Stimulated activated CD8-positive, alpha-beta memory T cell treated with anti-CD3 and anti-CD28 coated beads, Interleukin-2, amount 100 ng/mL, for 48 hours (primary cell): ENCODE results near the gene GBF1.

Source experiments
- DNase-seq, 2 donors: peaks; one replicate each; pipeline ENCODE4 v3.0.0-alpha.2; 2020; ENCODE audit warnings: low read depth in 2 of 2

The GBF1 gene

DNA sequence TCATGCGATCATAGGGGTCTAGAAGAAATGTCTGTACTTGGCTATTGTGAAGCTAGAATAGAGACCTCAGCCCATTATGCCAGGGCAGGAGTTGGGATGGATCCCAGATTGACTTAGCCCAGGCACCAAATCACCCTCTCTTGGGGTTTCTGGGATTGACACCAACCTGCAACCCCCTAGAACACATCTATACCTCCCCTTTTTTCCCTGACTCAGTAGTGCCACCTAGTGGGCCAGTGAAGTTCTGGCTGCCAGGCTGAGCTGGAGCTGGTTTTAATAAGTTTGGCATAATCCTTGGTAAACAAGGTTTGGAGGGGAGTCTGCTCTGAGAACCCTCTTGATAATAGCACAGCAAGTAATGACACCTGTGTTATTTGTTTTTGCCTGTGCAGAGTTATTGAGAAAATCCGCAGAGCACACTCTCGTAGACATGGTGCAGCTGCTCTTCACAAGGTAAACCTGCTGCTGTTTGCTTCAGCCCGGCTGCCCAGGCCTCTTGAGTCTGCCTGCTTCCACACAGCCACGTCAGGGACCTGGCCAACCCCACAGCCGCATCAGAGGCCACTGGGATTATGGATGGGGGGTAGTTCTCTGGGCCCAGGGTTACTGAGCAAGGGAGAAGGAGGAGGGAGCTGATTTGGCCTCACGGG lies 106.9 kb downstream of the GBF1 start:
- DNase-seq = peak; percentile 38 to 56

DNA sequence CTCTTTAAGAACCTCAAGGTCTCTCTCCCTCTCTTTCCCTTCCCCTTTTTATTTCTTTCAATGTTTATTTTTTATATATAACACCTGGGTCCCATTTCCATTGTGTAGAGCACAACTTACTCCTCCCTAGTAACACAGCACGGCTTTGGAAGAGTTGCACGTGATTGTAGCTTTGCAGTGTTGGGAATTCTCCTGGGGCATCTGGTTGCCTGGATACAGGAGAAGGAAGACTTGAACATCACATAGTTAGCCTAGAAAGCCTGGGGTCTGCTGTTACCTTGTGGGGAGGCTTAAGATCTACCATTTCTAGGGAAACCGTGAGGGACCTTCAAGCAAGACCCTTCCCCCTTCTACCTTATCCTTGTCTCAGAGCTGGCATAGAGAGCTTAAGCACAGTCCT lies 109.1 kb downstream of the GBF1 start:
- DNase-seq = no peak

DNA sequence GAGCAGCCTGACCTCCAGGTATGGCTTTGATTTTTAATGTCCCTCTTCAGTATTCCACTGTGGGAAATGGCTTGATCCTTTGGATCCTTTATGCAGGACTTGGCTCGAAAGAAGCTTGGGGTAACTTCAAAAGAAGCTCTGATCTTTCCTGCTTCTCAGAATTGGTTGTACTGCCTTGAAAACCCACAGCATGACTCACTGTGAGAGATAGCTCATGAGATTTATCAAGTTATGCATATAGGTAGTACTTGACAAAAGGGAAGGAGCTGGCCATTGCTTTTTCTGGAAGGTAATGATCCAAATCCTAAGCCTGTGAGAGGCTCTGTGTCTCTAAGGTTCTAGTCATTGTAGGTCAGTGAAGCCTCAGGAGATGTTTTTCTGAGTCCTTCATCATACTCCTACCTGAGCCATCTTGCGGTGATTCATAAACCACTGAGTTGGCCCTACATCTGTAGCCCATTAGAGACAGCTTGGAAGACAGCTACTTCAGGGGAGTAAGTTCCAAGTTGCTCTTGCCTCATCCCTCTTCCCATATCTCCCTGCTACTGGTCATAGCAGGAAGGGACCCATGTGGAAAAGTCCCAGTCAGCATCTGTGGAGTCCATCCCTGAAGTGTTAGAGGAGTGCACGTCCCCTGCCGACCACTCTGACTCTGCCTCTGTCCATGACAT lies 113.5 kb downstream of the GBF1 start:
- no peak for DNase-seq

DNA sequence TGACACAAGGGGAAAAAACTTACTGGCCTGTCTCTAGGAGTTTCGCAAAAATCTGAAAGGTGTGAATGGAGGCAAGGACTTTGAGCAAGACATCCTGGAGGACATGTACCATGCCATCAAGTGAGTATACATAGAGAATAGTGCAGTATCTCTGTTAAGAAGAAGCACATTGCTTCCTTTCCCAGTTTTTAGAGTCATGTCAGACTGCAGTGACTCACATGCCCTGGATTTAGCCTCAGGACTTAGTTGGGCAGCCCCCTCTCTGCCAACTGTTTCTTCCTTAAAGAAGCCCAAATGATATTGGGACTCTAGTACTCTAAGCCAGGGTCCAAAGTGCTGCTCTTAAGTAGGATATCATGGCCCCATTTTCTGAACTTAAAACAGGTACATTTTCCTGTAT lies 122.1 kb downstream of the GBF1 start:
- DNase-seq = no peak

DNA sequence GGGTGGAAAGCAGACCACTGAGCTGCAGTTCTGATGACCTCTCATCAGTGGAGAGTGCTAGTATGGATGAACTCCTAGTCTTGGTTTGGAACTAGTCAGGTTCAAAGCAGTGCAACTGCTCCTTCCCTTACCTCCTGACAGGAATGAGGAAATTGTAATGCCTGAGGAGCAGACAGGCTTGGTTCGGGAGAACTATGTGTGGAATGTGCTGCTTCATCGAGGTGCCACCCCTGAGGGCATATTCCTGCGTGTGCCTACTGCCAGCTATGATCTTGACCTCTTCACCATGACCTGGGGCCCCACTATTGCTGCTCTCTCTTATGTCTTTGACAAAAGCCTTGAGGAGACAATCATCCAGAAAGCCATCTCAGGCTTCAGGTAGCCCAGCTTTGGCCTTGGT lies 122.7 kb downstream of the GBF1 start:
- DNase-seq = no peak

DNA sequence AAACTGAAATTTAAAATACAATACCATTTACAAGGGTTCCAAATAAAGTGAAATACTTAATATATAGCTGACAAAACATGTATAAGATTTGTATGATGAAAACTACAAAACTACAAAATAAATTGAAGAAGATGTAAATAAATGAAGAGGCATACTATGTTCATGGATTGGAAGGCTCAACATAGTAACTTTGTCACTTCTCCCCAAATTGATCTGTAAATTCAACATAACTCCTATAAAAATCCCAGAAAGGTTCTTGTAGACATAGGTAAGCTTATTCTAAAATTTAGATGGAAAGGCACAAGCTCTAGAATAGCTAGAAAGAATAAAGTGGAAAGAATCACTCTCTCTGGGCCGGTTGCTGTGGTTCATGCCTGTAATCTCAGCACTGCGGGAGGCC lies 126.0 kb downstream of the GBF1 start:
- DNase-seq = no peak

DNA sequence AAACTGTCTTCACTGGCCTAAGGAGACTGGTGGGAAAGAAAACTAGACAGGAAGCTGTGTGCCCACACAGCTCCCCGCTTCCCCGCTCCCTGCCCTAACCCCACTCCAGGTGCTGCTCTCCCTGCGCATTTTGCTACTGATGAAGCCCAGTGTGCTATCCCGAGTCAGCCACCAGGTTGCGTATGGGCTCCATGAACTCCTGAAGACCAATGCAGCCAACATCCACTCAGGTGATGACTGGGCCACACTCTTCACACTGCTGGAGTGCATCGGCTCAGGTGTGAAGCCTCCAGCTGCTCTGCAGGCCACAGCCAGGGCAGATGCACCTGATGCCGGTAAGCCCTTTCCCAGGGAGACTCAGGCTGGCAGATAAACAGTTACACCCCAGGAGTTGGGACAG lies 129.9 kb downstream of the GBF1 start:
- no peak for DNase-seq

DNA sequence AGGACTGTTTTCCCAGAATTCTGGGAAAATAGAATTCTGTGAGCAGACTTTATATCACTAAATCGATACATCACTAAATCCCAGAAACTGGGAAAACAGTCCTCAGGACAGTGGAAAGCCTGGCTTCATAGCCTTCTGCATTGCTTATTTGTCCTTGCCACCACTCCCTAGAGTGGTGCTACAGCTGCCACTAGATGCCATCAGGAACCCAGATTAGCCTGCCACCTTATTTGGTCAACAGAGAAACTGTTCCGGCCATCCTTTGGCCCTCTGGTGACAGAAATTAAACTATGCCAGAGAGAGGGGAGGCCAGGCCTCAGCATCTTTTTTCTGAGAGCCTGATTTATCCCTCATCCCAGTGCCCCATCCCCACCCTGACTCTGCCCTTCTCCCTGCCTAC lies 130.5 kb downstream of the GBF1 start:
- no peak for DNase-seq

DNA sequence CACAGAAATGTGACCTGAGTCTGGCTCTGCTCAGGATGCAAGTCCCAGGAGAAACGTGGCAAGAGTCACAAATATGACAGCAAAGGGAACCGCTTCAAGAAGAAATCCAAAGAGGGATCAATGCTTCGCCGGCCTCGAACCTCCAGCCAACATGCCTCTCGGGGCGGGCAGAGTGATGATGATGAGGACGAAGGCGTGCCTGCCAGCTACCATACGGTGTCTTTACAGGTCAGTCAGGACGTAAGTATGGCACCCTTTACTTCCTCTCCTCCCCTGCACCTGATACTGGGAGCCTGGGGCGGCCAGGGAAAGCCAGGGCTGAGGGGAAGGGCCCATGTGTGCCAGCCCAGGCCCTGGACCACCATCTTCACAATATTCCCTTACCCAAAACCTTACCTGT lies 131.6 kb downstream of the GBF1 start:
- DNase-seq = no peak

DNA sequence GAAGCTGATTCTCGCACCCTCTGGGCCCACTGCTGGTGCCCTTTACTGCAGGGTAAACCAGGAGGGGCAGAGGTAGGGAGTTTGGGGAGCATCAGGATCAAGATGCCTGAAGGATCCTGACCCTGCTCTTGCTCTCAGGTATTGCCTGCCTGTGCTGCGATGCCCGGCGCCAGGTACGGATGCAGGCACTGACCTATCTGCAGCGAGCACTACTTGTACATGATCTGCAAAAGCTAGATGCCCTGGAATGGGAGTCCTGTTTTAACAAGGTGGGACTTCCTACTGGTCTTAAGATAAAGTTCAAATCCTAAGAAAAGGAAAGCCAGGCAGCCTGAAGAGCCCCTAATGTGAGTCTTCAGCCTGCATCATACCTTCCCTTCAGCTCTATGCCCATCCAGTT lies 134.1 kb downstream of the GBF1 start:
- no peak for DNase-seq

DNA sequence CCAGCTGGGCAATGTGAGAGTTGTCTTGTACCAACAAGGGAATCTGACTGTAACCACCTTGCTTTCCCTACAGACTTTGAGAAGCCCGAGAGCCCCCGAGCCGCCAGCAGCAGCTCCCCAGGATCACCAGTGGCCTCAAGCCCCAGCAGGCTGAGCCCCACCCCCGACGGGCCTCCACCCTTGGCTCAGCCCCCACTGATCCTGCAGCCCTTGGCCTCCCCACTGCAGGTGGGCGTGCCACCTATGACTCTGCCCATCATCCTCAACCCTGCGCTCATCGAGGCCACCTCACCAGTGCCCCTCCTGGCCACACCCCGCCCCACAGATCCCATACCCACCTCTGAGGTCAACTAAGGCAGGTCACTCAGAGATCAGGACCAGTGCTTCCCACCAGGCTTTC lies 136.7 kb downstream of the GBF1 start:
- DNase-seq = no peak

DNA sequence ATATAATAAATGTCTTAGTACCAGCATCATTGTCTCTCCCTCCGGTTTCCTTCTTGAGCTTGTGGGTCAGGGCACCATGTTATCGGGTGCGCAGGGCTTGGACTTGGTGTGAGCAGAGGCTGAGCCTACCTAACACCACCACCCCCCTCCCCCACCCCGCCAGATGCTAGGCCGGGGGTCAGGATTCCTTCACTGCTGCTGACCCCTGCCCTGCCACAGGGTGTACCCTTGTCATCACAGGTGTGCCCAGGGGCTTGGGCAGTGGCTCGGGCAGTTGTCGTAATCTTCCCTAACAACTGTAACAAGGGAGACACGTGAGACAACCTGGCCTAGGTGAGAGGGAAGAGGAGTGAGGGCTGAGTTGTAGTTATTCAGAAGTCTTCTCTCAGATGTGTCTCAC lies 137.5 kb downstream of the GBF1 start:
- no peak for DNase-seq

DNA sequence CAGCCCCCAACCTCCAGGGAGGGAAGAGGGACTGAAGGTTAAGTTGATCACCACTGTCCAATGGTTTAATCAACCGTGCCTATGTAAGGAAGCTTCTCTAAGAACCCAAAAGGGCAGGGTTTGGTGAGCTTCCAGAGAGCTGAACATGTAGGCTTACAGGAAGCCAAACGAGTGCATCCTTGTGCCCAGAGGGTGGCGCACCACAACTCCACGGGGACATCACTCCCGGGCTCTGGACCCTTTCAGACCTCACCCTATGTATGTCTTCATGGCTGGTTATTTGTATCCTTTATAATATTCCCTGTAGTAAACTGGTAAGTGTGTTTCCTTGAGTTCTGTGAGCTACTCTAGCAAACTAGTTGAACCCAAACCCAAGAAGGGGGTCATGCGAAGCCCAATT lies 138.7 kb downstream of the GBF1 start:
- no peak for DNase-seq

DNA sequence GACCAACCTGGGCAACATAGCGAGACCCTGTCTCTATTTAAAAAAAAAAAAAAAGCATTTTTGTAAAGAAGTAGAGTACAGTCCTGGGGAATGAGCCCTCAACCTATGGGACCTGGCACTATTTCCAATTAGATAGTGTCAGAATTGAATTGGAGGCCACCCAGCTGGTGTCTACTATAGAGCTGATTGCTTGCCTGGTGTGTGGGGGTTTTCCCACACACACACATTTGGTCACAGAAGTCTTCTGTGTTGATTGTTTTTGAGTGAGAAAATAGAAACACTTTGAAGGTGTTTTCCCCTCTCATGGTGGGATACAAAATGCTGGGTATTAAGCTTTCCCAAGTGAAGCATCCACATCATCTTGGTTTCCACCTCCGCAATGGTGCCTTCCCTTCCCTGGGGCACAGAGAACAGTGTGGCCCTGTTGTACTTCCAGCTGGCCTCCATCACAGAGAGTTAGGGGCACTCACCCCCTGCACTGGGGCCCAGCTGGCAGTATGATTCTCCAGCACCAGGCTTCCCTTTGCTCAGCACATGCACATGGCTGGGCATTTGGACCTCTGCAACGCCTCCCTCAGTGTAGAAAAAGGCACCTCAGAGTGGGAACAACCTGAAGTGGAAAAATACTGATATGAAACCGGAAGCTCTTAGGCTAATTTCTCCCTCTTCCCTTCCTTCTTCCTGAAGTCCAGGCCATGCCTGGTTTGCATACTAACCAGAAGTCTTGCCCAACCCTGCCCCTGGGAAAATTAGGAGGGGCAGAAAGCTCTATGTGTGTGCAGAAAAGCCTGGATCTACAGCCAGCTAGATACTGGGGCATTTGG lies 139.5 kb downstream of the GBF1 start:
- DNase-seq = no peak

DNA sequence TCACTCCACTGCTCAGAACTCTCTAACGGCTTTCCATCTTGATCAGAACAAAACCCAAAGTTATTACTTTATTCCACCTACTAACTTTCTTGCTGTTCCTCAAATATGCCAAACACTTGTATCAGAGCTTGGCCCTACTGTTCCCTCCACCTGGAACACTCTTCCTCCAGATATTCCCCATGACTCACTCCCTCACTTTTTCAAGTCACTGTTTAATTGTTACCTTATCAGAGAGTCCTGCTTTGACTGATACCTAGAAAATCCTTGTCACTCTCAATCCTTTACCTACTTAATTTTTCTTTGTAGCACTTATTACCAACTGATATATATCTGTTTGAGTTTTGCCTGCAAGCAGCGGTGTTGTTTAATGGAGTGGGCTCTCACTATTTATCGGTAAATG lies 144.6 kb downstream of the GBF1 start:
- no peak for DNase-seq

DNA sequence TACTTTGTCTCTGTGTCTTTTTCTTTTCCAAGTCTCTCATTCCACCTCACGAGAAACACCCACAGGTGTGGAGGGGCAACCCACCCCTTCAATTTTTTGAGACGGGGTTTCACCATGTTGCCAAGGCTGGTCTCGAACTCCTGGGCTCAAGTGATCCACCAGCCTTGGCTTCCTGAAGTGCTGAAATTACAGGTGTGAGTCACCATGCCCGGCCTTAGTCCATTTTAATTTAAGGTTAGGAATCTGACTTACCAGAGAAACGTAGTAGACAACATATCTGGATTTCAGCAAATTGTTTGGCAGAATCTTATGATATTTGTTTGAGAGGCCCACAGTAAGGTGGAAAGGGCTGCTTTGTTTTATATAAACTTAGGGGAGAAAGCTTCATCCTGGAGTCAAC lies 147.0 kb downstream of the GBF1 start:
- DNase-seq = no peak

DNA sequence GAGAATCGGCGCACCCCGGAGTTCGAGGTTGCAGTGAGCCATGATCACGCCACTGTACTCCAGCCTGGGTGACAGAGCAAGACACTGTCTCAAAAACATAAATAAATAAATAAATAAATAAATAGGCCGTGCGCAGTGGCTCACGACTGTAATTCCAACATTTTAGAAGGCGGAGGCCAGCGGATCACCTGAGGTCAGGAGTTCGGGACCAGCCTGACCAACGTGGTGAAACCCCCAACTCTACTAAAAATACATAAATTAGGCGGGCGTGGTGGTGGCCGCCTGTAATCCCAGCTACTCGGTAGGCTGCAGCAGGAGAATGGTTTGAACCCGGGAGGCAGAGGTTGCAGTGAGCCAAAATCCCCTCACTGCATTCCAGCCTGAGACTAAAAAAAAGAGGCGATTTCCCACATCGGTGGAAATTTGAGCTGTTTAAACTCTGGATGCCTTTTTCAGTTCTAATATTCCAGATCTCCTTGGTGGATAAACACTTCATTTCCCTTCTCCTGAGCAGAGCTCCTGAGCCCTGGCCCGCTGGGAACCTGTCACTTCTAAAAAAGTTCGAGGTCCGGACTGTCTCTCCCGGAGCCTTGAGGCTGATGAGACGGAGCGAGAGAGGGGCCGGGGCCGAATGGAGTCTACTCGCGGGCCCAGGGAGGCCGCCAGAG lies 148.2 kb downstream of the GBF1 start:
- DNase-seq = no peak

DNA sequence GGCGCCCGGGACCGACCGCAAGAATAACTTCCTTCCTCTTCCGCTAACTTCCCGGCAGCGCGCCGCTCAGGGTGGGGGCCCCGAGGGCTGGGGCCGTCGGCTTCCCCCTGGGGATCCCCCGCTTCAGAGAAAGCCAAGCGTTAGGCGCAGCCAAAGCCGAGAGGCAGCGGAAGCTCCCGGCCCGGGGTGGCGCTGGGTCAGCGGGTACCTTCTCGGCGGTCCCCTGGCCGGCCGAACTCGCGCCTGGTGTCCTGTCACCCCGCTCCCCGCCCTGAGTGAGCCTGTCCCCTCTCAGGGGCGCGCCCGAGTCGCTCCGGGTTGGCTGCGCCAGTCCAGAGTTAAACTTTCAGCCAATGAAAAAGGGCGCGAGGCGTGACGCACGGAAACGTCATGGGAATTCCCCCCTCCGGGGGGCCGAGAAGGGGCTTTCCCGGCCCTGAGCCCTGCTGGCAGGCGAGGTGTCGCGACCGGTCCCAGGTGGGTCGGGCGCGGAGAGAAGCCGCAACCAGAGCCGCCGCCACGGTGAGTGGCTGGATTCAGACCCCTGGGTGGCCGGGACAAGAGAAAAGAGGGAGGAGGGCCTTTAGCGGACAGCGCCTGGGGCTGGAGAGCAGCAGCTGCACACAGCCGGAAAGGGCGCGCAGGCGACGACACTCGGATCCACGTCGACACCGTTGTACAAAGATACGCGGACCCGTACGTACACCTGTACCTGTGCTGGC lies 148.9 kb downstream of the GBF1 start:
- DNase-seq = peak; percentile 97 to 98

DNA sequence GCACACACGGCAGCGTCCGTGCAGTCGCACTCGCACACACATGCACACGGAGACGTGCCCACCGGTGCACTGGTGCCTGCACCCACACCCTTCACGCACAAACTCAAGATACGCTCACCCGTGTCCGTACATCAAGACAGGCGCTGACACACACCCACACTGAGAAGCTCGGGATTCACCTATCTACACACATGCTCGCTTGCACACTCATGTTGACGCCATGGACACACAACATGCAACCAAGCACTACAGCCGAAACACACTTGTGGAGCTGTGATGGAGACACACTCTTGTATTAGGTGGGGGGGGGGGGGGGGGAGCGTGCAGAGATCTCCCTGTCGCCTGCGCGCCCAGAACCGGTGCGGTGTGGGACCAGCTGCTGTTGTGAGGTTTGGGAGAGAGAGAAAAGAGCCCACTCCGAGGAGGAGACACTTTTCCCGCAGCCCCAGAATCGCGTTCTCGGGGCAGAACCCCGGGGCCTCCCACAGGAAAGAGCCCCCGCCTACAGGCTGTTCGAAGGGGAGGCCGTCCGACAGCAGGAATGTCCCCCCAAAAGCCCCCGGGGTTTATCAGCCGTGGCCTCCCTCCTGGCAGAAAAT lies 149.6 kb downstream of the GBF1 start:
- DNase-seq = peak in 1 of 2 donors; percentile 62

DNA sequence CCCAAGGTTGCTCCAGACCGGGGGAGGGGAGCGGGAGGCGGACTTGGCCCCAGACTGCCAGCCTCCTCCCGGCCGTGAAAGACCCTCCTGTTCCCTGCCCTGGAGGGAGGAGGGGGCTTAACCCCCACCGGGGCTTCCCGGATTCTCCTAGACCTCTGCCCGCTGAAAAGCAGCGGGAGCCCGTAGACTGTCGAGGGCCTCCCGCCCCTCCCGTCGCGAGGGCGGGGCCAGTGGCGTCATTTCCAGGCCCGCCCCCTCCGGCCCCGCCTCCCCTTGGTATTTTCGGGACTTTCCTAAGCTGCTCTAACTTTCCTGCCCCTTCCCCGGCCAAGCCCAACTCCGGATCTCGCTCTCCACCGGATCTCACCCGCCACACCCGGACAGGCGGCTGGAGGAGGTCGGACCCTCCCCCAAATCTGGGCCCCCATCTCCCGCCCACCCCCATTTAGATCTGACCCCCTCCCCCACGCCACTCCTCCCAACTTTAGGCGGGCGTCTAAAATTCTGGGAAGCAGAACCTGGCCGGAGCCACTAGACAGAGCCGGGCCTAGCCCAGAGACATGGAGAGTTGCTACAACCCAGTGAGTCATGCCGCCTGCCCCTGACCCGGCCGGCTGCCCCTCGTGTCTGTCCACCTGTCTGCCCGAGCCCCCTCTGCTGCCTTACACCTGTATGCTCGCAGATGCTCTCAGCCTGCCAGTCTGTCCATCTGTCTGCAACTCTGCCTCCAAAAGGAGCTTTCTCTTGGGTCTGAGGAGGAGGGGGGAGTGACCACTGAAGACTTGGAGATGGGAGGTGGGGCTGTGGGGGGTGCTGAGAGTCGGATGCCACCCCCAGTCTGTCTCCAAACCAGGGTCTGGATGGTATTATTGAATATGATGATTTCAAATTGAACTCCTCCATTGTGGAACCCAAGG lies 150.3 kb downstream of the GBF1 start, which contains the start of gene NFKB2:
NFKB2 (plus strand) TSS at position 306 of the 917 bp plus-strand sequence; CDS start at position 561, 255 bp downstream.
- peak; percentile 85 to 87 for DNase-seq
